Trophoblast cell (in vitro differentiated cells and primary cell): ENCODE data around the gene CIDEA.

Experiments used
- DNase-seq, 2 donors: peaks; one replicate each; pipeline ENCODE4 v3.0.0-alpha.2; 2016
- H2AFZ ChIP-seq: 2 replicates; pipeline ENCODE4 v1.6.1; 2013; ENCODE audit warnings: low read length, moderate library complexity, mild to moderate bottlenecking; ENCODE audit not compliant: insufficient read depth, poor library complexity
- H2AK5ac ChIP-seq: 2 replicates; pipeline ENCODE4 v1.6.1; 2013; ENCODE audit warnings: mild to moderate bottlenecking, low read length
- H2BK120ac ChIP-seq: 2 replicates; pipeline ENCODE4 v1.6.1; 2013; ENCODE audit warnings: low read length, mild to moderate bottlenecking, moderate library complexity; ENCODE audit not compliant: insufficient read depth, poor library complexity
- H2BK12ac ChIP-seq: 2 replicates; pipeline ENCODE4 v1.6.1; 2013; ENCODE audit warnings: mild to moderate bottlenecking, low read length, moderate library complexity
- H2BK5ac ChIP-seq: 2 replicates; pipeline ENCODE4 v1.6.1; 2013; ENCODE audit warnings: low read length, low read depth, moderate library complexity, mild to moderate bottlenecking; ENCODE audit not compliant: poor library complexity
- H3K14ac ChIP-seq: 2 replicates; pipeline ENCODE4 v1.6.1; 2013; ENCODE audit warnings: mild to moderate bottlenecking, low read length
- H3K18ac ChIP-seq: 2 replicates; pipeline ENCODE4 v1.6.1; 2013; ENCODE audit warnings: mild to moderate bottlenecking, low read length
- H3K23ac ChIP-seq: 2 replicates; pipeline ENCODE4 v1.6.1; 2013; ENCODE audit warnings: low read length
- H3K27ac ChIP-seq: 2 replicates; pipeline ENCODE4 v1.5.1; 2013; ENCODE audit warnings: low read depth, mild to moderate bottlenecking, inconsistent platforms, low read length, moderate library complexity
- H3K27me3 ChIP-seq: 2 replicates; pipeline ENCODE4 v1.6.1; 2013; ENCODE audit warnings: inconsistent platforms, mild to moderate bottlenecking, low read length, moderate library complexity; ENCODE audit not compliant: insufficient read depth
- H3K36me3 ChIP-seq, 2 experiments: 1 replicate in 1 of 2; 2 replicates in 1 of 2; pipeline ENCODE4 v1.6.1; 2013; ENCODE audit warnings: low read length in 2 of 2, mild to moderate bottlenecking in 2 of 2, moderate library complexity in 1 of 2; ENCODE audit not compliant: insufficient read depth in 2 of 2, control insufficient read depth in 1 of 2
- H3K4ac ChIP-seq: 2 replicates; pipeline ENCODE4 v1.6.1; 2013; ENCODE audit warnings: low read depth, mild to moderate bottlenecking, low read length, moderate library complexity
- H3K4me1 ChIP-seq, 2 experiments: 1 replicate in 1 of 2; 2 replicates in 1 of 2; pipeline ENCODE4 v1.6.1; 2013; ENCODE audit warnings: low read length in 2 of 2, mild to moderate bottlenecking in 2 of 2, moderate library complexity in 1 of 2; ENCODE audit not compliant: insufficient read depth in 2 of 2, control insufficient read depth in 1 of 2
- H3K4me2 ChIP-seq: 2 replicates; pipeline ENCODE4 v1.6.1; 2013; ENCODE audit warnings: inconsistent platforms, mild to moderate bottlenecking, low read length, moderate library complexity
- H3K4me3 ChIP-seq: 2 replicates; pipeline ENCODE4 v1.5.1; 2013; ENCODE audit warnings: mild to moderate bottlenecking, low read depth, low read length, inconsistent platforms
- H3K79me1 ChIP-seq: one replicate; pipeline ENCODE4 v1.6.1; 2013; ENCODE audit warnings: low read length
- H3K79me2 ChIP-seq: 2 replicates; pipeline ENCODE4 v1.6.1; 2013; ENCODE audit warnings: low read length, mild to moderate bottlenecking; ENCODE audit not compliant: control insufficient read depth, insufficient read depth, poor library complexity
- H3K9ac ChIP-seq: 2 replicates; pipeline ENCODE4 v1.6.1; 2013; ENCODE audit warnings: mild to moderate bottlenecking, low read length
- H3K9me3 ChIP-seq: 2 replicates; pipeline ENCODE4 v1.6.1; 2013; ENCODE audit warnings: low read depth, mild to moderate bottlenecking, control low read depth, inconsistent platforms, low read length; ENCODE audit not compliant: insufficient read depth
- H4K12ac ChIP-seq: 2 replicates; pipeline ENCODE4 v1.6.1; 2013; ENCODE audit warnings: low read depth, mild to moderate bottlenecking, low read length, moderate library complexity
- H4K8ac ChIP-seq: 2 replicates; pipeline ENCODE4 v1.6.1; 2013; ENCODE audit warnings: low read depth, mild to moderate bottlenecking, low read length, moderate library complexity
- H4K91ac ChIP-seq: one replicate; pipeline ENCODE4 v1.6.1; 2013; ENCODE audit warnings: low read depth, mild to moderate bottlenecking, low read length, moderate library complexity
- WGBS: extraction: QIAGEN DNeasy Blood & Tissue Kit; methylation state at CpG from one replicate; pipeline ENCODE4 v1.1.7; 2013; ENCODE audit warnings: missing lambda C conversion rate; ENCODE audit not compliant: insufficient read length, insufficient coverage; ENCODE audit errors: extremely low coverage; 5-methylcytosine and 5-hydroxymethylcytosine counted together

Gene CIDEA

DNA sequence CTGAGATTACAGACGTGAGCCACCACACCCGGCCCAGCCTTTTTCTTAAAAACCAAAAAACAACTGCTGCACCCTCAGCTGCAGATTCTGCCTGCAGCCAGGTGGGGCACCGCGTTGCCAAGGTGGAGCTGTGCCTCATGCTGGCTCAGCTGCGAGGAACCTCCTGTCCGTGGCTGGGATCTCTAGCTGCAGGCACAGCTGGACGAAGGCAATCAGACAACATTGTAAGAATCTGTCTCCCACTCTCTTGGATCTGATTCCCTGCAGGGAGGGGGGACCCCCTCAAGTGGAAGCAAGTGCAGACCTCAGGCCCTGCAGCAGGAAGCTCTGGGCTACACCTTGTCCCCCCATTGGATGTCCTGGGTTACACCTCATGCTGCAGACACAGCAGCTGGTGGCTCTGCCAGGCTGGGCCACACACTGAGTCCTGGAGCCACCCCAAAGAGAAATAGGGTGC, 24.1 kb downstream of the CIDEA start:
- WGBS: no CpG with 5 or more reads among the region's 7 CpGs
- Histone ChIP-seq H2BK12ac (peak overlapping the region; percentile 72), H2AK5ac (peak overlapping the region; percentile 67), H3K27ac (peak overlapping the region; percentile 93), H4K12ac (peak overlapping the region; percentile 67), H4K91ac (peak overlapping the region; percentile 95), H3K18ac (peak overlapping the region; percentile 70), H3K79me2 (peaks cover 13% of the 10 kb centered on the region), H3K4me2 (peak overlapping the region; percentile 49), H3K14ac (peak overlapping the region; percentile 69), H3K79me1 (peaks cover 32% of the 10 kb centered on the region), H3K9ac (peak overlapping the region; percentile 78), H3K36me3 (no peaks in the 10 kb centered on the region), H3K4me3 (no peak overlapping the region), H2AFZ (peak overlapping the region; percentile 46), H3K23ac (no peak overlapping the region), H3K27me3 (no peaks in the 10 kb centered on the region), H2BK120ac (peak overlapping the region; percentile 94), H2BK5ac (peak overlapping the region; percentile 93), H3K4me1 (peaks cover 33 to 43% of the 10 kb centered on the region in 2 experiments), H3K9me3 (peaks cover 2% of the 10 kb centered on the region), H3K4ac (peak overlapping the region; percentile 36), H4K8ac (peak overlapping the region; percentile 89)
- peak in 1 of 2 donors; percentile 27 for DNase-seq

DNA sequence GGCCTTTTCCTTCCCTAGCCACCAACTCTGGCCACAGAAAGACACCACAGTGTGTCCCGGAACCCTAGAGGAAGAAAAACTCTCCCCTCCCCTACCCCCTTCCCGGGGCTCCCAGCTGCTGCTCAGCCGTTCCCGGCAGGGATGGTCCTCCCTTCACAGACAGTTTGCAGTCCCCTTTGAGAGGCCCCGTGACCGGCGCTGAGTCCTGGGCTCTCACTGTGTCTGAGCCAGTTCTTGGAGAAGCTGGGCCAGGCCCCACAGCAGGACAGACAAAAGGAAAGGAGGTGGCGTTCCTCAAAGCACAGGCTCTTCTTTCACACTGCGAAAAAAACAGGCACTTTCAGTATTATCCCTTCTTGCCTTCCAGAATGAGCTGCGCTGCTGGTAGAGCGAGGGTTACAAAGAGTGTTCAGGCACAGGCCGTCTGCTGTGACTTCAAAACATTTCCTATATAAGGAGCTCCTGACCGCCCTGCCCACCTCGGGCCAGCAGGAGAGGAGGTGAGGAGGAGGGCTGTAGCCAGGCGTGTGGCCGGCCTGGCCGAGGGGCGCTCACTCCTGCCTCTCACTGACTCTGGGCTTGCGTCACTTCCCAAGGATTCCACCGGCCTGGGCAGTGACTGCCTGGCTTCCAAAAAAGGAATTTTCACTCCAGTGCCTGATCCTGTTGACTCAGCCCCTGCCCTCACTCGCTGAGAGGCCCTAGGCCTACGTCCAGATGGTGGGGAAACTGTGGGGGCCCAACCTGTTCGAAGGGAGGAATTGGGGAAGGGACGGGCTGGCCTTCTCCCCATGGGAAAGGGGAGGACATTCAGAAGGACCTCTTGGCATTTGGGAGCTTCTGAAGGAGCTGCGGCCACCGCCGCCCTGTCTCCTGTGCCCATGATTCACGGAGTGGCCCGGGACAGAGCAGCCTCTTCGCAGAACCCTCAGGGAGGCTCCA, 24.9 kb downstream of the CIDEA start:
- Histone ChIP-seq H3K9ac (peak overlapping the region; percentile 78), H3K9me3 (peaks cover 2% of the 10 kb centered on the region), H3K23ac (no peak overlapping the region), H4K91ac (peak overlapping the region; percentile 95), H4K12ac (peak overlapping the region; percentile 90), H2BK120ac (peak overlapping the region; percentile 95), H3K36me3 (no peaks in the 10 kb centered on the region), H2BK12ac (peak overlapping the region; percentile 62), H3K27me3 (no peaks in the 10 kb centered on the region), H3K4me2 (peak overlapping the region; percentile 49), H2AK5ac (peak overlapping the region; percentile 66), H3K18ac (peak overlapping the region; percentile 90), H3K14ac (peak overlapping the region; percentile 78), H4K8ac (peak overlapping the region; percentile 89), H3K79me1 (peaks cover 32% of the 10 kb centered on the region), H3K4ac (peak overlapping the region; percentile 71), H3K27ac (peak overlapping the region; percentile 94), H2BK5ac (peak overlapping the region; percentile 93), H3K4me1 (peaks cover 36 to 47% of the 10 kb centered on the region in 2 experiments), H3K4me3 (no peak overlapping the region), H2AFZ (peak overlapping the region; percentile 64), H3K79me2 (peaks cover 13% of the 10 kb centered on the region)
- WGBS: no CpG with 5 or more reads among the region's 30 CpGs
- DNase-seq: peak; percentile 96

GRCh38 chr18:12279781-12280531, 25.8 kb downstream of the CIDEA start:
- no peak overlapping the region for H3K4me3 ChIP-seq
- peak overlapping the region; percentile 90 for H4K12ac ChIP-seq
- H2AFZ ChIP-seq: peak overlapping the region; percentile 64
- H3K9ac ChIP-seq: peak overlapping the region; percentile 54
- H3K27me3 ChIP-seq: no peaks in the 10 kb centered on the region
- no CpG with 5 or more reads among the region's 16 CpGs for WGBS
- peak overlapping the region; percentile 78 for H3K14ac ChIP-seq
- peak overlapping the region; percentile 90 for H3K18ac ChIP-seq
- H3K4ac ChIP-seq: peak overlapping the region; percentile 71
- H3K23ac ChIP-seq: no peak overlapping the region
- no peak for DNase-seq
- peak overlapping the region; percentile 78 for H2AK5ac ChIP-seq
- H2BK12ac ChIP-seq: peak overlapping the region; percentile 62
- H2BK5ac ChIP-seq: peak overlapping the region; percentile 93
- H4K91ac ChIP-seq: peak overlapping the region; percentile 94
- H3K9me3 ChIP-seq: peaks cover 2% of the 10 kb centered on the region
- peaks cover 32% of the 10 kb centered on the region for H3K79me1 ChIP-seq
- peak overlapping the region; percentile 89 for H4K8ac ChIP-seq
- H3K27ac ChIP-seq: peak overlapping the region; percentile 94
- peaks cover 13% of the 10 kb centered on the region for H3K79me2 ChIP-seq
- peak overlapping the region; percentile 95 for H2BK120ac ChIP-seq
- H3K4me1 ChIP-seq: peaks cover 36 to 48% of the 10 kb centered on the region in 2 experiments
- H3K36me3 ChIP-seq: no peaks in the 10 kb centered on the region
- peak overlapping the region; percentile 26 for H3K4me2 ChIP-seq

DNA sequence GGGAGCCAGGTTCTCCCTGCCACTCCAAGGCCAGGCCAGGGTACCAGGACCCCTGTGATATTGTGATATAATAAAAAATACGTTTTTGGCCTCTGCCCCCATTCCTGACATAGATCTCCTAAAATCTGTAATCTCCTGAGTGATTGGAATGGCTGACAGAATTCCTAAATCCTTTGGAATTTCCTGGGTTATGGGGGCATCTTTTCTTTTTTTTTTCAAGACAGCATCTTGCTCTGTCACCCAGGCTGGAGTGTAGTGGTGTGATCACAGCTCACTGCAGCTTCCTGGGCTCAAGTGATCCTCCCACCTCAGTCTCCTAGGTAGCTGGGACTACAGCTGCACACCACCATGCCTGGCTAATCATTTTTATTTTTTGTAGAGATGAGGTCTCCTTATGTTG, 27.7 kb downstream of the CIDEA start:
- WGBS: no CpG with 5 or more reads among the region's 1 CpG
- DNase-seq: peak; percentile 57 to 91

More for the DNA sequence above, 27.7 kb downstream of the CIDEA start:
- Histone ChIP-seq H2AFZ (no peak overlapping the region), H3K4ac (peak overlapping the region; percentile 24), H3K27ac (peak overlapping the region; percentile 32), H3K4me3 (no peak overlapping the region), H3K9ac (no peak overlapping the region), H3K9me3 (peaks cover 2% of the 10 kb centered on the region), H2BK12ac (peak overlapping the region; percentile 55), H4K91ac (peak overlapping the region; percentile 75), H2BK120ac (peak overlapping the region; percentile 52), H3K27me3 (no peaks in the 10 kb centered on the region), H3K4me2 (no peak overlapping the region), H3K18ac (peak overlapping the region; percentile 42), H3K4me1 (peaks cover 36 to 48% of the 10 kb centered on the region in 2 experiments), H2BK5ac (peak overlapping the region; percentile 6), H4K8ac (peak overlapping the region; percentile 22), H3K36me3 (no peaks in the 10 kb centered on the region), H2AK5ac (peak overlapping the region; percentile 55), H3K79me1 (peaks cover 32% of the 10 kb centered on the region), H3K23ac (no peak overlapping the region), H4K12ac (no peak overlapping the region), H3K14ac (peak overlapping the region; percentile 77), H3K79me2 (peaks cover 13% of the 10 kb centered on the region)
